ENCODE measurements around the gene ANXA5.

Gene ANXA5

GRCh38 chr4:121632636-121633035 lies 64.1 kb downstream of the ANXA5 start (continued):
- TF ChIP-seq ZNF518A (tag by site-specific recombination; conservative IDR thresholded peaks at IDR 0.05; ENCODE audit: low read depth) (no peak), SETDB1 (IDR thresholded peaks at IDR 0.05; ENCODE audit: insufficient read length, low read length) (no peak), ZNF394 (tag by site-specific recombination; IDR thresholded peaks at IDR 0.05; ENCODE audit: borderline replicate concordance) (no peak), ZNF792 (tag by site-specific recombination; IDR thresholded peaks at IDR 0.05) (no peak), ZNF341 (tag by site-specific recombination; IDR thresholded peaks at IDR 0.05; ENCODE audit: low read depth) (no peak)

All from HEK293 (cell line).